IPS-11a (cell line): Measurements from ENCODE around the gene BAG3.
"Not testable (repeated sequence)": the region's sequence is repeated elsewhere in the genome, so short reads cannot be mapped to it uniquely, and the experiment has no call there.

Experiments used
- H3K4me3 ChIP-seq: one replicate; pipeline ENCODE4 v1.5.1; 2013; ENCODE audit warnings: low read depth, low read length, control low read depth

BAG3 gene

DNA sequence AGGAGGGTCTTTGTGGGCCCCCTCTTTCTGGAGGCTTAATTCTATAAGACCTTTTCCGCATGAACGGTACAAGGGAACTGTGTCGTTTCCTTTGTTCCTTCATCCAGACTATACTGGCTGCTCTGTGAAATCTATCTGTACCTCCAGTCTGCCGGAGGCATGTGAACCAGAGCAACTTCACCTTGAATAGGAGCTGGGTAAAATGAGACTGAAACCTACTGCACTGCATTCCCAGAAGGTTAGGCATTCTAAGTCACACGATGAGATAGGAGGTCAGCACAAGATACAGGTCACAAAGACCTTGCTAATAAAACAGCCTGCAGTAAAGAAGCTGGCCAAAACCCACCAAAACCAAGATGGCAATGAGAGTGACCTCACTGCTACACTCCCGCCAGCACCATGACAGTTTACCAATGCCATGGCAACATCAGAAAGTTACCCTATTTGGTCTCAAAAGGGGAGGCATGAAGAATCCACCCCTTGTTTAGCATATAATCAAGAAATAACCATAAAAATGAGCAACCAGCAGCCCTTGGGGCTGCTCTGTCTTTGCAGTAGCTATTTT is 37.9 kb downstream of the BAG3 start:
- no peak overlapping the region for H3K4me3 ChIP-seq

DNA sequence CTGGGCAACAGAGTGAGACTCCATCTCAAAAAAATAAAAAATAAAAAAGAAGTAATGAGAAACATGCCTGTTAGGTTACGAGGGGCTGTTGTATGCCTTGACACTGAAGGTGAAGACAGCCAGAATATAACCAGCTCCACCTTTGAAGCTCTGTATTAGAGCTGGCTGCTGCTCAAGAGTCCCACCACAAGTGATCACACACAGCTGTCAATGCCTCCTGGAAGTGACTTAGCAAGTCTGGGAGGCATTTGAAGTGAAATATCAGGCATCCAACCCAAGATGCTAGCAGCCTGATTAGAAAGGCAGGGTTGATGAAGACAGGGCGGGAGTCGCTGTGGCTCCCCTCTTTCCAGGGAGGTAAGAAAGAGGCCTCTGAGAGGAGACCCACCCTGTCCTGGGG is 40.5 kb downstream of the BAG3 start:
- H3K4me3 ChIP-seq: no peak overlapping the region

DNA sequence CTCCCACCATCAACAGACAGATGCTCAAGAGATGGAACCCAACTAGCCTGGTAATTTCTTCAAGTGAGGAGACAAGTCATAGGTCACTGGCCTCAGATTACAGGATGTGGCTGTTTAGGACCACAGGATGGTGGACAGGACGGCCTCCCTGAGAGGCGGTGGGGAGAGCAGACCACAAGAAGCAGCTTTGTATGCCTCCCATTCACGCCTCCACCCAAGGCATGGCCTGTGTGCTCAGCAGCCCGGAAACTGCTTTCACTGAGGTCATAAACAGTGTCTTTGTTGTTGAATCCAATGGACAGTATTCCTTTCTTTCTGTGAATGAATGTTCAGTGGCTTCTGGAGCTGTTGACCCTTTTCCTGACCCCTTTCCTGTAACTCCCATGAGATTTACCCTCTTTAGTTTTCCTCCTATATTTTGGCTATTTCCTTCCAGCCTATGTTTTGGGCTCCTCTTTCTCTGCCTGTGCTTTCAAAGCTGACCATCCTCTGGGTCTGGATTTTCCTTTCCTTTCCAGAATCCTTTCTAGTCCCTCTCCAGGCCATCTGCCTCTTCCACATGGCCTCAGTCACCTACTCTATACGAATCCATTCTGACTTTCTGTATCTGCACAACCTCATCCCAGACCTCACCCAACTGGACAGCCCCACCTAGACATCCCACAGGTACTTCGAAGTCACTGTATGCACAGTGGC is 42.2 kb downstream of the BAG3 start:
- H3K4me3 ChIP-seq: no peak overlapping the region

DNA sequence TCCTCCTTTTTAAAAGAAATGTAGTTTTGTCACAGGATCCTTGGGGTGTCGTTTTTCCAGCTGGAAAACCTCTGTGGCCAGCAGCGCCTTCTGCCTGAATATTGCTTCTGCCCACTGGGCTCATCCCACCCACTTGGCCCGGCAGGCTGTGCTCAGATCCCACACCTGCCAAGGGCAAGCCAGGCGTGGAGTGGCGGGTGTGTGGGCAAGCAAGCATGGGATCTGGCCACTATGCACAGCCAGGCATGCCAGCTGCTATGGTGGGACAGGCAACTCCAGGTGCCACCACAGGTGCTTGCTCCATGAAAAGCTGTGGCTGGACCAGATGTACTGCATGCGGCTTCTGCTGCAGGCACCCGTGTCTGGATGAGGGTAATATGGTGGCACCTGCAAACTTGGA is 43.4 kb downstream of the BAG3 start:
- no peak overlapping the region for H3K4me3 ChIP-seq

DNA sequence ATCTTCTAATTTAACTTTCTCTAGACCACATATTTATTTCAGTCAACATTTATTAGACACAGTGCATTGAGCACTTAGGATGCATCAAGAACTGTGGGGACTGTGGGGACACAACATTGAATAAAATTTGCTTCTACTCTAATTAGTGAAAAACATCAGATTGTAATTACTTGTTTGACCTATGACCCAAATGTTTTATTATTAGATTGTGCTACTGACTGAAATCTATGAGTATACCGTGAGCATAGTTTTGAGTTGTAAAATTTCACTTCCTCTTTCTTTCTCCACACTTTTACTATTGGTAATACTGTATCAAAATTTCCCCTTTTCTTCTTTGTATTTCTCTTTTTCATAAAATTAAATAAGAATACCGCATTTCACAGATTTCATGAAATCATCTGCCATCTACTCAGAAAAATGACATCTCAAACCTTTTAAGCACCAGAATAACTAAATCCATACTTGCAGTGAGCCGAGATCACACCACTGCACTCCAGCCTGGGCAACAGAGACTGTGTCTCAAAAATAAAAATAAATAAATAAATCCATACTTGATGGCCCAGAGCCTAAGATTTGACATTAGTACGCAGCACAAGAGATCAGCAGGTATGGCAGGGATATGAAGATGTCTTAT is 49.3 kb downstream of the BAG3 start:
- no peak overlapping the region for H3K4me3 ChIP-seq

DNA sequence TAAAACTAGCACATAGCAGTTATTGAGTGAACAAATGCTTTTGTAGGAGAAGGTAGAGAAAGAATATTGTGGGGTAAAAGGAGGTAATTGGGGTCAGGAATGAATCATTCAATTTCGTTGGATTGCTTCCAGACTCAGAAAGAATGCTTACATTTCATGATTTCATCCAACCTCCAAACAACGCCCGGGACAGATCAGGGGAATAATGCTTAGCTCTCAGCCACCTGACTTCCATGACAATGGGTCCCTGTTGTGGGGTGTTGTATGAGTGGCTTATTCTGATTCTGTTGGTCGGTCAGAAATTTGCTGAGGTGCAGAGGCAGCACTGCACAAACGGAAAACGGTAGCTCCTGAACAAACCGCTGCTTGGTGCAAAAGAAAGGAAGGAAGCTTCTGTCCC is 50.7 kb downstream of the BAG3 start:
- H3K4me3 ChIP-seq: no peak overlapping the region

DNA sequence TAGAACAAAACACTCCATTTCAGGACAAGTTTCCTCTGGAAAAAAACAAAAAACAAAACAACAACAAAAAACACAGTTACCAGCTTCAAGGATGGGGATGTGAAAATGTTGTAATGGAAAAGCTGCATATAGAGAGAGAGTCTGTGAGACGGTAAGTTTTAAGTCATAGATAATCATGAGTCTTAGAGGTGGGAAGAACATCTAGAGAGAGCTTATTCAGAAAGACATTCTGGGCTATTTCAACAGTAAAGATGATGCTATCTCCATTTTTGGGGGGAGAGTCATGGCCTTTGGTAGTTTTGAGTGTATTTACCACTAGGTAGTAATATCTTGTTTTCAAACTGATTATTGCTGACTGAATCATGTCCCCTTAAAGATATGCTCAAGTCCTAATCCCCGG is 51.4 kb downstream of the BAG3 start:
- no peak overlapping the region for H3K4me3 ChIP-seq

DNA sequence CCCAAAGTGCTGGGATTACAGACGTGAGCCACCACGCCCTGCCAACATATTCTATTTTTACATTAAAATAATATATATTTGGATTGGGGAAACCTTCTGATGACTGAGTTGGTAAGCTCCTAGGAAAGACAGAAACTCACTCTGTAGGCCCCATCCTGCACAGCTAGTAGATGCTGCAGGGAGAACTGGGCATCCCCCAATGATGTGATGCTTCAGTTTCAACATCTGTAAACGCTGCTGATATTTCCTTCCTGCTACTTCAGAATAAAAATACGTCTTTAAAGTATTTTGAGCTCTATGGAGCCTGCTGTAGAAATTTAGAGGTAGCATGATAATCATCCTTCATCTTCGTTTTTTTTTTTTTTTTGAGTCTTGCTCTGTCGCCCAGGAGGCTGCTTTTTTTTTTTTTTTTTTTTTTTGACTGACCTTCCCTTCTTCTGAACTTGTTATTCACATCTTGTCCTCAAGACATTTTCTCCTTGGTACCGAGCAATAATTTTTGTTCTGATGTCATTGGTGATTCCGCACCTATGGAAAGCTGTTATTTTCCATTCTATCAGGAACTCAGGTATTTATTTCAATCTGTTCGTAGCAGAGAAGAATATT is 52.8 kb downstream of the BAG3 start:
- no peak overlapping the region for H3K4me3 ChIP-seq

DNA sequence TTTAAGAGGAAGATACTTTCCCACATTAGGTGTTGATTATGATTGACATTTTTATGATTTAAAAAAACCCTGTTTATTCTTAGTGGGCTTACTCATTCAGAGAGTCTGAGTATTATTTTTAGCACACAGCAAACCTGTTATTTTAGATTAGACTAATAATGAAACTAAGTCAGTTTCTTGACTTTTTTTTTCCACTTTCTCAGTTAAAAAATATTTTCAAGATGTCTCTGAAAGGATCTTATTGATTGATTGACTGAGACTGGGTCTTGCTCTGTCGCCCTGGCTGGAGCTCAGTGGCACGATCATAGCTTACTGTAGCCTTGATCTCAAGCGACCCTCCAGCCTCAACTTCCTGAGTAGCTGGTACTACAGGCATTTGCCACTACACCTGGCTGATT is 54.3 kb downstream of the BAG3 start:
- no peak overlapping the region for H3K4me3 ChIP-seq

DNA sequence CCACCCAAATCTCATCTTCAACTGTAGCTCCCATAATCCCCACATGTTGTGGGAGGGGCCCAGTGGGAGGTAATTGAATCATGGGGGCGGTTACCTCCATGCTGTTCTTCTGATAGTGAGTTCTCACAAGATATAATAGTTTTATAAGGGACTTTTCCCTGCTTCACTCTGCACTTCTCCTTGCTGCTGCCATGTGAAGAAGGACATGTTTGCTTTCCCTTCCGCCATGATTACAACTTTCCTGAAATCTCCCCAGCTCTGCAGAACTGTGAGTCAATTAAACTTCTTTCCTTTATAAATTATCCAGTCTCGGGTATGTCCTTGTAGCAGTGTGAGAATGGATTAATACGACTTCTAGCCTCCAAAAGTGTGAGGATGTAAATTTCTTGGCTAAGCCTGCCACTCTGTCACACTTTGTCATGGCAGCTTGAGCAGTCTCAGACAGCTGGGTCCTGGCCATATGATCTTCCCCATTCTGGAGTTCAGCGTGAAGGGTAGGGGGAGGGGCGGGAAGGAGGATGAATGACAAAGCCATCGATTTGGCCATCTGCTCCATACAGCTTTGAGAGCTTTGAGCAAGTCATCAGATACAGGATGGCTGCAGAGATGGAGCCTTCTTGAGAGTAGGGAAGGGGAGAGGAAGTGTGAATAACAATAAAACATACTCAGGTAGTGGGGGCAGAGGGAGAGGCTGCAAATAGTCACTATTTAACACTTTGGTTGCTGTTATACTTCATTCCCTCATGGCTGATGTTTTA is 55.5 kb downstream of the BAG3 start:
- no peak overlapping the region for H3K4me3 ChIP-seq

DNA sequence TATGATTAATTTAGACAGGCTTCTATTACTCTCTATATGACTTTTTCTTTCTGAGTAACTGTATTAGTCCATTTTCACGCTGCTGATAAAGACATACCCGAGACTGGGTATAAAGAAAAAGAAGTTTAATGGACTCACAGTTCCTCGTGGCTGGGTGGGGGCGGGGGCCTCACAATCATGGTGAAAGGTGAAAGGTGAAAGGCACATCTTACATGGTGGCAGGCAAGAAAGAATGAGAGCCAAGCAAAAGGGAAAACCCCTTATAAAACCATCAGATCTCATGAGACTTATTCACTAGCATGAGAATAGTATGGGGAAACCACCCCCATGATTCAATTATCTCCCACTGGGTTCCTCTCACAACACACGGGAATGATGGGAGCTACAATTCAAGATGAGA is 56.2 kb downstream of the BAG3 start:
- not testable (repeated sequence) for H3K4me3 ChIP-seq

DNA sequence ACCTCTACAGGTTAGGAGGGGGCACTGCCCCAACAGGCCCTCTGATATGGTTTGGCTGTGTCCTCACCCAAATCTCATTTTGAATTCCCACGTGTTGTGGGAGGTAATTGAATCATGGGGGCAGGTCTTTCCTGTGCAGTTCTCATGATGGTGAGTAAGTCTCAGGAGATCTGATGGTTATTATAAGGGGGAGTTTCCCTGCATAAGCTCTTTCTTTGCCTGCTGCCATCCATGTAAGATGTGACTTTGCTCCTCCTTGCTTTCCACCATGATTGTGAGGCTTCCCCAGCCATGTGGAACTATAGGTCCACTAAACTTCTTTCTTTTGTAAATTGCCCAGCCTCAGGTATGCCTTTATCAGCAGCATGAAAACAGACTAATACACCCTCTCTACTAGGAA is 59.8 kb downstream of the BAG3 start:
- H3K4me3 ChIP-seq: not testable (repeated sequence)

DNA sequence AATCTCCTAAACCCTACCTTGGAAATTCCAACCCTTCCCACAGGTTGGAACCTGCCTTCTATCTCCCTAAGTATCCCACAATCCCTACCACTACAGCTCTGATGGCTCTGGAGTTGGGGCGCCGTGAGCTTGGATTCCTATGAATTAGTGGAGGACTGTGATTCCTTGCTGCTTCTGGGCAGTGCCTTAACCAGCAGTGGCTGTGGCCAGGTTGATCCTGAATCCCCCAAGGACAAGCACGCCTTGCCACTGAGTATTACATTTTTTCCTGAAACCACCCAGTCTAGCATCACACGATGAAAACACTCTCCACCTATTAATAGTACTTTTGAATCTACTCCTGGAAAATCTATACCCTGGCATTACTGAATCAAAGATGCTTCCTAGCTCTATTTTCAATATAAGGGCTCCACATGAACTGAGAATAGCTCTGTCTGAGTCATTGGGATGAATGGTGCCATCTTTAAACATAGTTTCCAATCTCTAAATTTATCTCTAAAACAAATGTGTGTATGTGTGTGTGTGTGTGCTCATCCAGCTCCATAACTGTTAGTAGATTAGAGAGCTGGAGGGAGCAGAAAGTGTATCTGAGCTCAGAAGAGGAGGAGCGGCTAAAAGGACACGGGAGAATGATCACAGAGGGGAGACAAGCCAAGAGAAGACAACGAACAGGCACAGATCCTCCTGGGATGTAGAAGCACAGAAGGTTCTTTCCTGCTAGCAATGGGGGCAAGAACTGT is 62.7 kb downstream of the BAG3 start:
- H3K4me3 ChIP-seq: no peak overlapping the region

DNA sequence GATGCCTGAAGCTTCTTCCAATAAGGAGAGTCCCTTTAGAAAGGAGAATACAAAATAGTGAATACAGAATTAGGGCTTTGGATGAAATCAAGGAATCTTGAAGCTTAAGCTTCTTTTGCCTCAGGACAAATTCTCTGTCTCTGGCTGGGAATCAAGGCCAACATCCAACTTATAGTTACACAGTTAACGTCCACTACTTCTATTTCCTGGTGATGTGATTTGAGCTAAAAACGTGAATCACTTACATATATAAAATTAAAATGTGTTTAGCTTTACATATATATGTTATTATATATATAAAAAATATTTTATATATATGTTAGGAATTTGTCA is 63.3 kb downstream of the BAG3 start:
- H3K4me3 ChIP-seq: no peak overlapping the region

DNA sequence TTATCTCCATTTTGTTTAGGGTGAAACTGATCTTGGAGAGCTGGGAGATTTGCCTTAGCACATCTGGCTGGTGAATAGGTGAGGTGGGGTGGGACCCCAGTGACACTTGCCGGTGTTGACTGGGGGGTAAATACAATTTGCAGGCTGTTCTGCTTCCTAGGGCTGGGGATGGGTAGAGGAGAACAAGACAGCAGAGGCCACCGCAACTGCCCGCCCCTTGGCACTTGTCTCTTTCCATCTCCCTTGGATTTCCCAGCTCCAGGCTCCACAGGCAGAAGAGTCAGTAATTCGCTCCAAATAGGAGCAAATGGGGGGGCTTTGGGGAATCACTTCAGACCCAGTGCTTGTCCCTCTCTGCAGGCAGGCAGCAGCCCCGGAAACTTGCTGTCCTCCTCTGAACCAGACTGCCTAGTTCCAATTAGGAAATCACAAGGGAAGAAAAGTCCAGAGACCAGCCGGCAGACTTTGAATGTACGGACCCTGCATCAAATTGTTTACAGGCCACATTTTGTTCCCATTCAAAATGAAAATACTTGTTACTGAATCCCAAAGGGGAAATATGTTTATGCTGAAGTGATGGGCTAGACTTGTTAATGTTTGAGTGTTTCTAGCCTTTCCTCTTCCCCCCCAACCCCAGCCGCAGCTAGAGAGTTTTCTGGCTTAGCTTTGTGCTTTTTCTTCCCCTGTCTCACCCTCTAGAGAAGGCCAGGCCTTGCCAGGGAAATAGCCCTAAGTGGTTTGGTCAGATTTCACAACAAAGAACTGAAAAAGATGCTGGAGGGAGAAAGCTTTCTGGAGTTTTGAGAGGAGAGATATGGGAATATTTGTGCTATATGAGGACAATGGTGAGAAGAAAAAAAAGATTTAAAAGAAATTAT is 64.7 kb downstream of the BAG3 start:
- no peak overlapping the region for H3K4me3 ChIP-seq

DNA sequence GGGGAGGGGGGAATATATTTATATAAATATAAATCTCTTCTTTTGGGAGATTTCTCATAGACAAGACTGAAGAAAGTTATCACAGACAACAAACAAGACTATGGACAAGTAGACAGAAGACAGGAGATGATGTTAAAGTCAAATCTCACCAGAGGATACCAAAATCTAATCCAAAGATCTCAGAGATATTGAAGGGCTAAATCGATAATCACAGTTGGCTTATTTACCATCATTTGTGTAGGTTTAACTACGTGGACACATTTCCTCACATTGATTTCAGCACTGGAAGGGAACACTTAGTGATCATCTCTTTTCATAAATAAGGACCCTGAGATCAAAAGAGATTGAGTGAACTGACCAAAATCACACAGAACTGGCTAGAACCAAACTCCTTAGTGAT is 72.0 kb downstream of the BAG3 start:
- H3K4me3 ChIP-seq: no peak overlapping the region

DNA sequence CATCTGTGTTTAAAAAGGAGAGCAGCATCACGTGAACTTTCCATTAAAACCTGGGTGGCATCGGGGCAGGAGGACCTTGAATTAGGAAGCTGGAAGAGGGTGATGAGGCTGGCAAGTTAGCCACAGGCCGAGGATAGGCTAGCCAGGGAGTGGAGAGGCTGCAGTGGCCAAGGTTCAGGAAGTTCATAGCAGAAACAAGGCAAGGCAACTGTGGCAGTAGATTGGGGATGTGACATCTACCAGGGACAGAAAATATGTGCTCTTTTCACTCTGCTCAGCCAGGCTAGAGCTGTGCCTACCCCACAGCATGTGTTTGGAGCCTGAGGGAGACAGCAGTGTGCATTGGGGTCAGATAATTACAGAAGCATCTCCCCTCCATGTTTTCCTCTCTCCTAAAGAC is 72.4 kb downstream of the BAG3 start:
- no peak overlapping the region for H3K4me3 ChIP-seq

DNA sequence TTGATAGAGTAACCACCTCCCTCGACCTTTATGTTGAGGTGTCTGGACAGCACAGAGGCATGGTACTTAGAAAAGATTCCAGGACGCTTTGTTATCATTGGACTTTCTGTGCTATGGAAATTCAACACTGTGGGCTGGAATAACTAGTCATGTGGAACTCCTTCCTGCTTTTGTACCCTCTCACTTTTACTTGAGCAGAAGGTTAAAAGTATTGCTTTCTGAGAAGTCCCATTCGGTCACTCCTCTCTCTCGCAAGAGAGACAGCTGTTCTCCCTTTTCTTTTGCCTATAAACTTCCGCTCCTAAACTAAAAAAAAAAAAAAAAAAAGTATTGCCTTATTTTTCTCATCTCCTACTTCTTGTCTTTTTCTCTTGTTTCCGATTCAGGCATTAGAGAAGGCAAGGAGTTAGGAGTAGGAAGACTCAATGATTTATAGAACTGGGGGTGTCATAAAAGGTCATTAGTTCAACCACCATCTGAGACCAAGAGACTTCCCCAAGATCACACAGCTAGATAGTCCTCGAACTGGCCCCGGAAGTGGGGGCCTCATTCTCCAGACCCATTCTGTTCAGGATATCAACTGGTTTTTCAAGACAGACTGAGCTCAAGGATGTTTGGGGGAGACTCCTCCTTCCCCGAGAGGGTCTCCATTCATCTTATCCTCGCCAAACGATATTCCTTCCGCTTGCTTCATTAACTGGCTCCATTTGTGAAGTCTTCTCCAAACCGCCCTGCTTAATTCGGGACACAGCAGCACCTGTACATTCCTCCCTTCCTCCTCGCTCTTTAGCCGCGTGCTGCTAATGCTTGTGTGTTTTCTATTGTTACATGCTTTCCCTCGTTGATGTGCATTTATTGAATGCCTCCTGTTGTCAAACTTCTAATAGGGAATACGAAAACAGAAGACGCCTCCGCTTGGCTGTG is 73.7 kb downstream of the BAG3 start:
- H3K4me3 ChIP-seq: peak overlapping the region; percentile 54

DNA sequence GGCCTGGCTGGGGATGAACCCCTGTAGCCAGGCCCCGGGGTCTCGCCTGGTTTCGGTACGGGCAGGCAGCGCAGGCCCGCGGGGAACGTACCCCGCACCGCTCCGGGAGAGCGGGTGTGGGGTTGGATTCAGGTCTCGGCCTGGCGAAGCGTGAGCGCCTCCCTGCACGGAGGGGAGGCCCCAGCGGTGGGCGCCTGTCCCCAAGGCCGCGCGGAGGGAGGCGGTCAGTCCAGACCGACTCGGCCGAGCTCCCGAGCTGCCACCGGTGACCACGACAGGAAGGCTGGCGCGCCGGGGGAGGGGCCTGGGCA is 74.3 kb downstream of the BAG3 start:
- H3K4me3 ChIP-seq: peak overlapping the region; percentile 54
